HG02798 (cell line): Measurements from ENCODE around the gene FAM83C.
A peak's percentile ranks its signal among the peaks of the same experiment; 100 is the strongest.
"Not testable (repeated sequence)": the region's sequence is repeated elsewhere in the genome, so short reads cannot be mapped to it uniquely, and the experiment has no call there.

Experiments used
- ATAC-seq: cut with Tn5 transposase; IDR thresholded peaks from one replicate; pipeline ENCODE4 v1.9.1; 2021; ENCODE audit warnings: mild to moderate bottlenecking; ENCODE audit not compliant: unreplicated experiment, poor library complexity

FAM83C gene

GRCh38 chr20:35319192-35319870, 27.1 kb upstream of the FAM83C start:
- ATAC-seq, result no peak

GRCh38 chr20:35318502-35319157, 26.4 kb upstream of the FAM83C start:
- no peak for ATAC-seq

- ATAC-seq, result no peak
These were observed 25.4 kb upstream of the FAM83C start for GRCh38 chr20:35317416-35318210.

GRCh38 chr20:35316086-35316485, 23.9 kb upstream of the FAM83C start:
- no peak for ATAC-seq

GRCh38 chr20:35315632-35316020, 23.4 kb upstream of the FAM83C start:
- not testable (repeated sequence) for ATAC-seq

GRCh38 chr20:35314816-35315631, 22.8 kb upstream of the FAM83C start:
- ATAC-seq, result no peak

GRCh38 chr20:35312318-35312717, 20.1 kb upstream of the FAM83C start:
- no peak for ATAC-seq

- ATAC-seq, result no peak
These were observed 19.6 kb upstream of the FAM83C start for GRCh38 chr20:35311822-35312221.

- ATAC-seq, result no peak
These were observed 19.2 kb upstream of the FAM83C start for GRCh38 chr20:35311409-35311808.

GRCh38 chr20:35307666-35308653, 15.7 kb upstream of the FAM83C start:
- no peak for ATAC-seq

GRCh38 chr20:35306931-35307517, 14.8 kb upstream of the FAM83C start:
- no peak for ATAC-seq

- no peak for ATAC-seq
These were observed 13.7 kb upstream of the FAM83C start for GRCh38 chr20:35305682-35306556.

- no peak for ATAC-seq
These were observed 12.7 kb upstream of the FAM83C start for GRCh38 chr20:35304956-35305355.

GRCh38 chr20:35303735-35304491, 11.7 kb upstream of the FAM83C start:
- ATAC-seq, result peak; percentile 64

GRCh38 chr20:35303382-35303734, 11.1 kb upstream of the FAM83C start:
- no peak for ATAC-seq

GRCh38 chr20:35302421-35303335, 10.5 kb upstream of the FAM83C start:
- ATAC-seq, result no peak
